GM19351 (cell line): ENCODE data around the gene RFX3.

Source experiments
- ATAC-seq: cut with Tn5 transposase; IDR thresholded peaks from one replicate; pipeline ENCODE4 v1.9.1; 2021; ENCODE audit warnings: mild to moderate bottlenecking, moderate library complexity; ENCODE audit not compliant: unreplicated experiment

The RFX3 gene

DNA sequence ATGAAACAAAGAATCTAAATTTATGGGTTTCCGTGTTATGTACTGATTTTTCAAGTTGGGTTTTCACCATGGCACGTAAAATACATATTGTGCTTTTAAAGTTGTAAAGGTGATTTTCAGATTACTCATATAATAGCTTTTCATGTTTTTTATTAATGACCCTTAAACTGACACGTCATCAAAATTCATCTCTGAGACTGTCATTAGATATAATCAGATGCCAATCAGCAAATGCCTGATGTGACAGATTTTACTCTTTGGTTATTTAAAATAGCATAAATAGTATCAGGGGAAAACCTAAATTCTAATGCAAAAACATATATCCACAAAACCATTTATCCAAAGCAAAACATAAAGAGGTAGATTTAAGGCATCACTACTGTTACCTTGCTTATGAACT is 11.0 kb downstream of the RFX3 start:
- ATAC-seq = no peak

DNA sequence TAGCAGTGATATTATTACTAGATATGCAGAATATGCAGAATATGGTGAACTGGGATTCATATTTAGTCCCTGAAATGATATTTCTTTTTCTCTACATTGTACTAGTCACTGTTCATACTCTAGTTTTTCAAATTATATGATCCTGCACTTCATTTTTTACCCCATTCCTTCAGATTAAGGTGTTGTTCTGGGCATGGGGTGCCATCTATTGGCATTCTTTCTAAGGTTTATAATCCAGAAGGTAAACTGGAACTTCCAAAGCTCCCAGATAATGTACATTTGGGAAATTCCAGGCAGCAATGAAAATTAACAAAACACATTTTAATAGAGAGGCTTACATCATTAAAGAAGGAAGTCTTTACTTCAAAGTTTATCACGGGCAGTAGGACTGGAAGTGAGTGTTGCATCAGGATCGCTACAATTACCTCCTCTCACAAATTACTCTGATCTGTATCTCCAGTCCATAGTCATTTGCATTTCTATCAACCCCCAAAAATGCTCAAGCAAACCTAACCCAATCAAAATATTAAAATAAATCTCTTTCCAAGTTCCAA is 12.5 kb downstream of the RFX3 start:
- ATAC-seq = no peak

DNA sequence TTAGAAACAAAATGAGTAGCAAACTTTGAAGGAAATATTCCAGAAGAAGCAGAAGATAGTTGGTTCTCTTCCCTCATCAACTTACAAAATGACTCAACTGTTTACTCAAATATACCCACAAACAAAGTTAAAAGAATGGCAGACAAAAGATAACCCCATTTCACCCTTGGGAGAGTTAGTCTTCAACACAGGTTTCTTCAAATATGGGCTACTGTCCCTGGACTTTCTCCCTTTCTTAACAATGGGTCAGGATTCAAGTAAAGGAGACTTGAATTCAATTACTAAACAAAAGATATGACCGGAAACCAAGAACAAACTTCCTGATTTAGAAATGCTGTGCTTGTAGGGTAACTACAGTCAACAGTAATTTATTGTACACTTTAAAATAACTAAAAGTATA is 14.2 kb downstream of the RFX3 start:
- no peak for ATAC-seq

DNA sequence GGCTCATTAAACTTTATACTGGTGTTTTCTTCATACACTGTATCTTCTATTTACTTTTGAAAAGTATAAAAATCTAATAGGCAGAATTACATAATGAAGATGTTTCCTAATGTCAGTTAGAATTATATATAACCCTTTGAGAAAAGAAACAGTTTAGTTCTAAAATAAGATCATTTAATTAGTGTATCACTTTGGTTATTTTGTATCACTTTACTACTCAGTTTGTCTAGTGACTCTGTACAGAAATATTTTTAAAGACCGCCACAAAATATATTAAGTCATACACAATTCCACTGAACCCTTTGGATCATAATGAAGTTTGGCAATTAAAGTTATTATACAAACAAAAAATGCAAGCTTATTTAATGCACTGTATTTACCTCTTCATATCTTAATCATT is 15.0 kb downstream of the RFX3 start:
- ATAC-seq = no peak

DNA sequence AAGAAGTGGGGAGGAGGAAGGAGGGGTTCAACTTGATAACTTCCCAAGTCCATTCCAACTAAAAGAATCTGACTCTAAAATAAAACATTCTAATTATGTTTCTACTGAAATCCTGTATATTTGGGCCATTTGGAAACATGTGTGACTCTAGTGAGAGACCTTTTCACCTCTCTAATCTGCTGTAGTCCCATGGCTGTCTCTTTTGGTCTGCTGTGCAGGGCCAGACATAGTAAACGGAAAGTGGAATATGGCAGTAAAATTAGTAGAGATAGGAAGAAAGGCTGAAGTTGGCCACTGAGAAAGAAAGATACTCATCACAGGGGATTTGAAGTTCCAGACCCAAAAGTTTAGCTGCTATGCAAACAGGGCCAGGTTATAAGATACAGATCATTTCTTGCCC is 15.9 kb downstream of the RFX3 start:
- no peak for ATAC-seq

DNA sequence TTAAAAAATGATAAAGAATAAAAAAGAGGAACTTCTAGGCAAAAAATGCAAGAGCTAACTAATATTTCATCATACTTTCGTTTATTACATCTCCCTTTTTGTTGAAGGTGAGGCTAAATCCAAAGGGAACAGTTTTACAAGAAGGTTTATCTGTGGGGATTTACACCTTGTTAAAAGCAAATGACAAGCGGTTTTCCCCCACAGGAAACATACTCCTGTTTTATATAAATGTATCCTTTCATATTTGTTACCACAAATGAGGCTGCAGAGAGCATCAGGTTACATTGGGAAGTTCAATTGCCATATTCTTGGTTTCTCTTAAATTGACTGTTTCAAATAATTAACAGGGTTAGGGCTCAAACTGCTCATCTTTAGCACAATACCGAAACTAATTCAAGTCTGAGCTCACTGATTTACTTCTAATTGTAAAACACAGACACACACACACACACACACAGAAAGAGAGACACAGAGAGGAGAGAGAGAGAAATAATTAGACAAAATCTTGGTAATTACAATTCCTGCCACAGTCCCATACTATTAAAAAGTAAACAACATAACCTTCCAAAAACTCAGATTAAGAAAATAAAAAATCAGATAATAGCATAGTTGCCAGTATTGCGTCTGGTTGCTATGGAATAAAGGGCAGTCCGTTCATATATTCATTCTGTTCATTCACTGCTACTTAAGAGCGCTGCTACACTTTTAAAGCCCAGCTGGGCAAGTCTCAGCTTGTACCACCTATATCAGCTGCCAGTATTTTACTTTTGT is 17.1 kb downstream of the RFX3 start:
- peak; percentile 40 for ATAC-seq

DNA sequence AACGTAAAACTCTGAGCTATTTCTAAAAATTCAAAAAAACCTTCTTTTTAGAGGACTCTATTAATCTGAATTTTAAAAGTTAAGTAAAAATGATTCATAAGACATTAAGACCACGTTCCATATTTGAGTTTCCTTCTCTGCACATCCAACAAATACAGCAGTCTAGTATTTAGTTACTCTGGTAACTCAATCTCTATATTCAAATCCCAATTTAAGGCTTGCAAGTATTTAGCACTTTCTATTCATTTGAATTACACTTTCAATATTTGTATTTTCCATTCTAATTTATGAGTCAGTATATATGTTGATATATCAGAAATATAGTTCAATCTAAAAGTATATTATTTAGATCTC is 17.7 kb downstream of the RFX3 start:
- ATAC-seq = peak; percentile 33

DNA sequence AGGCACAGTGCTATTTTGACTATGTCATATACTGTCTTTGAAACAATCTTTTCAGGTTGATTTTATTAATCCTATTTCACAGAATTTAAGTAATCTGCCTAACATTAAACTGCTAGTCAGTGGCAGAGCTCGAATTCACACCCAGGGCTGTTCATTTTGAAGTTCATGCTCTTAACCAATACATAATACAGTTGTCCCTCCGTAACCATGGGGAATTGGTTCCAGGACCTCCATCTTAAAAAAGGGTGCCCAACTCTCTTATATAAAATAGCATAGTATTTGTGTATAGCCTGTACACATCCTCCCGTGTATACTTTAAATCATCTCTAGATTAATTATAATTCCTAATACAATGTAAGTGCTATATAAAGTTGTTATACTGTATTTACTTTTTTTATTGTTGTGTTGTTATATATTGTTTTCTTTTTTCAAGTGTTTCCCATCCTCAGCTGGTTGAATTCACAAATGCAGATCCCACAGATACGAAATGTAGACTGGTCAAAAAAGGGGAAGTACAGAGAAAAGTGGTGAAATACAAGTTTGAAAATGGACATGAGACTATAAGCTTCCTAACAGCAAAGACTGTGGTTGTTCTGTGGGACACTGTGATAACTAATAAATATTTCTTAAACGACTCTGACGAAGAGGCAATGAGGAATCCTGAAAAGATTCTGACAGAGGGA is 18.3 kb downstream of the RFX3 start:
- peak; percentile 81 for ATAC-seq

DNA sequence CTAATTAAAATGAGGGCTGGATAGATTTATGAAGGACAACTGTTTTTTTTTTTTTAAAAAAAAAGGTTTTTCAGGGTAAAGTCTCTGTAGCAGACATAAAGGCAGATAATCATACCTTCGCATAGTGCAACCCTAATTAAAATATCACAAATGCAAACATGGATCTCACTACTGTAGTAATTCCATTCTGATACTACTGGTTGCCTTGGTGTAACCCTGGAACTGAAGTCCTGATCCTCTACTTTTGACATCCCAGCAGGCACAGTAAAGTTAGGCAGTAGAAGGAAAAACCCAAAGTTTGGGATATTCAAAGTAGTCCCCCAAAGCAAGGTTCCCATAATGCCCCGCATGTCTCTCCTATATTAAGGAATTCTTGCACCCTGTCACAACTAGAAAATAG is 19.6 kb downstream of the RFX3 start:
- no peak for ATAC-seq

DNA sequence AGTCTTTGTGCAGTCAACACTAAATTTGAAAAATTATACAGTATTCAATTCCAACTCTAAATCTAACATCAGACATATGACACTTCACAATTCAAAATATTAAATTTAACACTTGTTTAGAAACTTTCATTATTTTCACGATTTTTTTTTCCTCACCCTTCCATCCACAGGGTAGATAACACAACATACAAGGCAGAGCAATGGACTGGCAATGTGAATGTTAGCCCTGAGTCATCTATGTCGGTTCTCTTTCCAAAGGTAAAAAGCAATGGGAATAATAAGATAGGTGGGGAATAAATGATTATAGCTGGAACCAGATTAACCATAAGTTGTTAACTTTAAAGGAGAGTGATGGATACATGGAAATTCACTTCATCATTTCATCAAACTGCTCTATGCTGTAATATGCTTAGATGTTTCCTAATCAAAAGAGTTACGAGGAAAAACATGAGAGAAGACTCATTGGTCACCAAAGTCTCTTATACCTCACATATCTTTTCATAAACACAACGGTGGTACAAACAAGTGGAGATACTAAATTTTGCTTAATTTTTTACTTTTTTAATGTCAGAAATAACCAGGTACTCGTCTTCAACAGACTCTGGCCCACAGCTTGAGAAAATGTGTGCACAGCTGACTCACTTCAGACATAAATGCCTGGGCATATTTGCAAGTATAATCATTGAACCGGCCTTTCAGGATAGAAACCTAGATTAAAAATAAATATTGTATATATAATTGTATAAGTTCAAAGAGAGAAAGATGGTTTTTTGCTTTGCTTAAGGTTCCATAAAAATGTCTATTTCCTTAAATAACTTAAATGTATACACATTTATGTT is 23.0 kb downstream of the RFX3 start:
- no peak for ATAC-seq

DNA sequence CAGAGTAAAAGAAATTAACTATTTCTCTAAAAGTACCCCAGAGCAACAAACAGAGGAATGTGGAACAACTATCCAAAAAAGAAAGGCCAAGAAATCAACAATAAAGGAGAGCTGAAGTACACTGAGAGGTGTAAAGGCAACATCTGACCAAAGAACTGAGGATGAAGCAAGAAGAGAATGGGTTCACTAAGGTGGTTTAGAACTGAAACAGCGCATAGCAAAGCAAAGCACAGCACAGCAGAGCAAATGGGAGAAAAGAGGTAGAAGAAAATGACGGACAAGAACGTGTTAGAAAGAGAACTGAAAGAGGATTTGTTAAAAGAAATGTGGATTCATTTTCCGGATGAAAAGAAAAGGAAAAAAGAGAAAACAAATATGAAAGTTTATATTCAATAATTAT is 25.8 kb downstream of the RFX3 start:
- ATAC-seq = no peak

DNA sequence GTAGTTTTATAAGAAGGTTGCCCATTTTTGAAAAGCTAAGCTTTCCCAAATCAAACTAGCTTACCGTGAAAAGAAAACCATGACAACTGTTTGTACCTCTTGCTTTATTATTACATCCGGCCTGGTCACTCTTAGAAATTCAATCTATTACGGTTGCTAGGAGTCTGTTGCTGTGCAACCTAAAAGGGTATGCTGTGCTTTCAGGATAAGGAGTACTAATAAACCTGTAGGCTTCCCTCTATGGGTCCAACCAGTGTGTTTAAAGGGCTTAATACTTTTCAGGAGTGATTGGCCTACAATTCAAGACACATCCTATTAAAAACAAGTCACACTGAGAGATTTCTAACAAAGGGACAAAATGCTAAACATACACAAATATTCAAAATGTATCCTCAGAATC is 27.1 kb downstream of the RFX3 start:
- no peak for ATAC-seq

DNA sequence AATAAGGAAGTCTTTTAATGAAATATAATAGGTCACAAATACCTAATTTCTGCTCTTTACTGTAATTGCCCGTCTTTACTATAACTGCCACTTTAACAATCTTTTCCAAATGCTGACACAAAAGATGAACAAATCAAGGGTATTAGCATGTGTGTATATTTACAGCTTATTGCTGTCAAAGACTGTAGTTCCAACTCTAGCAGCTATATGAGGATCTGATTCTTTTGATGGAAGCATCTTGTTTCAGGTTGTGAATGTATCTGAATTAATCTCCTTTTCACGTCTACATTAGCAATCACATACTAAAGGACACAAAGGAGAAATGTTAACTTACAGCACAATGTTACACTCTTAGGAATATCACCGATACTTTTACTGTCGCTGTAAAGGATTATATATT is 27.9 kb downstream of the RFX3 start:
- no peak for ATAC-seq

DNA sequence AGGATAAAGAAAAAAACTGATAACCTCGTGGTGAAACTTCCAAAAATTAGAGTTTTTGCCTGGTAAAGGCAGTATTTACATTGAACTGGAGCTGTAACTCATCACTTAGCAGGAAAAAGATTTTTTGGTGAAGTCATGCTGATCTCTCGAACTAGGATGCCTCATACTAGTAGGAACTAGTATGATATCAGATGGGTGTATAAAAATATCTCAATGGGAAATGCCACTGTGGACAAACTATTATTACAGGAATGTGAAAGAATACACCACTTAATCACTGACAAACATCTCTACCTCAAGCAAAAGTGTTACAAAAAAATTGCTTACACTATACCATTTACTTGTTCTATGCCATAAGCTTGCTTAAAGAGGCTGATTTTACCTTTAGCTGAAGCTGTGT is 28.4 kb downstream of the RFX3 start:
- ATAC-seq = no peak

DNA sequence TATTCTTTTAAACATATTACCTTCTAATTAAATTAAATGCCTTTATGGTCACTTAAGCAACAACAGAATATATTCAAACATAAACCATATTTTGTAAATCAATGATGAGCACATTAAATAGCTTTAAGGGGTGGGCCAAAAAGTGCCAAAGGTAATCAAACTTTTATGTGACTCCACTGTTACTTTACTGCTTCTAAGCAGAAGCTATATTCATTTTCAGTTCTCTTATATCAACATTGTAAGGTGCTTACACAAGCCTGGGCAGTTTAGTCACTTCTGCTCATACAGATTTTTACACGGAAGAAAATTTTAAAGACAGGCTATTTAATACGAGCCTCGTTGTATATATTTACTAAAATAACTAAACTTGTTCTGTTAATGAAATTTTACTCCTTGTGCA is 29.9 kb downstream of the RFX3 start:
- ATAC-seq = no peak

DNA sequence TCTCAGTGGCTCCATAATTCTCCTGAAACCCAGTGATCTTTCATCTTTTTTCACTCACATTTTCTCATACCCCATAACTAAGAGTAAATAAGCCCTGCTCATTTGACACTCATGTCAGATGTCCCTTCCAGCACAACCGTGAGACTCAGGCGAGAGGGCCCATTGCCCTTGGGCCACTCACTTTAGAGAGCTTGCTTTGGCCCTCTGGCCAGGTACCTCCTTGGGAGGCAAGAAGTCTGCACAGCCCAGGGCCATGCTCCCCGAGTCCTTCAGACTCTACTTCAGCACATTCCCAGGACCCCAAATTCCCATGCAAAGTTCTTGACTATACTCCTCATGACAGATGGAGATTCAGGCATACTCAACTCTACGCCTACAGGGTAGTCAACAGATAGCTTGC is 33.6 kb downstream of the RFX3 start:
- no peak for ATAC-seq

DNA sequence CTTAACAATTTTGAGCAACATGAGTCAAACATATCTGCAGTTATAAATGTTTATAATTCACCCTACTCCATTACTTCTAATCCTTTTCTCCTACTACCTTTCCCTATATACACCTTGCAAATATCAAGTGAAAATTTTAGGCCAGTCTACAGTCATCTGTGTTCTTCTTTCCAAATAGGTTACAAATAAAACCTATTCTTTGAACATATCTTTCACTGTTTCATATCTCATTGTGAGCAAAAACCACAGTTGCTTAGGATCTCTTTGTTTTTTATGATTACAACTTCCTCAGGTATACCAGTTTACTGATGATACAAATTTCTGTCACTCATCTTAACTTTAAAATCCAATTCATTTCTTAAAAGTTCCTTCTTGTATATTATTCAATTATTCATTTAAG is 34.4 kb downstream of the RFX3 start:
- no peak for ATAC-seq

DNA sequence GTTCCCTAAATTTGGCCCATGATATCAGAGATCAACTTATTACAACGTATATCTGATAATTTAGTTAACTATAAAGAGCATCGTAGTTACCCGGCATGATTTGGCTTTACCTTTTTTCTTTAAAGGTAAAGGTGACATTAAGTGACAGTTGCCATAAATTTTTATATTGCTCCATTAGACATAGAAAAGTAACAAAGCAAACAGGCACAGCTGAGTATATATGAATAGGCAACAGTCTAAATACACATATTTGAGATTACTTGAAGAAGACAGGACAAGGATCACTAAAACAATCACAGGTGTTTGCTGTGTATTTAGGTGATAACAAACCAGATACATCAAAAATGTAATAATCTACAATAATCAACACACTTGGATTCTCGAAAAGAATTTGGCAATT is 34.8 kb downstream of the RFX3 start:
- no peak for ATAC-seq

DNA sequence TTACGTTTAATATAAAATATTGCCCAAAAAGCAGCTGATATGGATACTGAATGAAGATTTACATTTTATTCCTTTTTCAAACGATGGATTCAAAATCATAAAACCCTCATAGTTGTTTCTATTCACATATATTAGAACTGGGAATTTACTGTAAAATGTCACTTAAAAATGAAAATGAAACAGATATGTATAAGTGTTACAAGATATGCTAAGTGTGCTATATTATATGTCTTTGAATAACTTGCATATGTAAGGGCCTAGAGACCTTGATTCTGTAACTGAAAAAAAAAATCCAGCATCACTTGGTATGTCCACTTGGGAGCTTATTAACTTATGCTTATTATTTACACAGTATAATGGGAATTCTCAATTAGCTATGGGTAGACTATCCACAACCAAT is 43.2 kb downstream of the RFX3 start:
- no peak for ATAC-seq

DNA sequence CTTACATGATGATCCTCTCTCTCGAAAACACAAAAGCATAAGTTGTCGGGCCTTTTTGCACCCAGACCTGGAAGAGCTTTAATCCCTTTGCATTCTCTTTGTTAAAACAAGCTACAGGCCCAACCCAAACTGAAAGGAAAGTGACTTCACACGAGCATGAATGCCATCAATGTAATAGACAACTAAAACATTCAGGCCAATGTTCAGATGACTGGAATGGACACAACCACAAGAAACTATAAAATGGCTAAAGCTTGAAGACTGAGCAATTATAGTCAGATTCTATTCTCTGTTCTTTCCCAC is 45.5 kb downstream of the RFX3 start:
- no peak for ATAC-seq

DNA sequence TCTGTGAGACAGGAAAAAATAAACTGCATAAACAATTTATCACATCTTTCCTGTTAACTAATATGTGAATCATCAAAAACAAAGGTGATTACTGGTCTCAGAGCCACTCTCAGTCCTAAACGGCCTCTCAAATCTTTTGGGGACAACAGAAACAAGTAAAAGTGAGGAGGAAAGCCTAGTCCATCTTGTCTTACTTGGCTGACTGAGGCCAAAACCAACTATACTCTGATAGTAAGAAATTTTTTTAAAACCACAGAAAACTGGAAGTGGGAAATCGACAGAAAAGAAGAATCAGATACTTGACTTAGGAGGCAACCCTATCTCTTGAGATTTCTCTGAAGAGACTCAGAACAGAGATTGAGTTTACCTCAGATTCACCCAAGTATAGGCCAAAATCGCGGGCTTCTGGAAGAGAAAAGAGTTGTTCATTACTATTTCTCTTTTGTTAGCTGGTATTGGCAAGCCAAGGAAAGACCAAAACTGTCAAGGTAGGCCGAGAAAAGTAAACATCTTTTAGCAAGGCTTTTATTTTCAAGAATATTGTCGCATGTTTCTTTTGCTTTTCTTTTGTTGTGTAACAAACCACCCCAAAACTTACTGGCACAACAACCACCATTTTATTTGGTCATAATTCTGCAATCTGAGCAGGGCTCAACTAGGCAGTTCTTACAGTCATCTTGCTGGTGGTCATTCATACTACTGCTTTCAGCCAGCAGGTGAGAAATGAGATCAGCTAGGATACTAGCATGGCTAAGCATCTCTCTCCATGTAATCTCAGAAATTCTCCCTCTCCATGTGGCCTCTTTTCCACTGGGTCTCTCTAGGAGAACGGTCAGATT is 46.1 kb downstream of the RFX3 start:
- ATAC-seq = peak; percentile 48
